HG03039 (cell line): ENCODE data around the gene HDAC4.

ENCODE experiments used
- ATAC-seq: cut with Tn5 transposase; IDR thresholded peaks from one replicate; pipeline ENCODE4 v1.9.1; 2021; ENCODE audit warnings: mild to moderate bottlenecking, moderate library complexity; ENCODE audit not compliant: unreplicated experiment

Gene HDAC4

DNA sequence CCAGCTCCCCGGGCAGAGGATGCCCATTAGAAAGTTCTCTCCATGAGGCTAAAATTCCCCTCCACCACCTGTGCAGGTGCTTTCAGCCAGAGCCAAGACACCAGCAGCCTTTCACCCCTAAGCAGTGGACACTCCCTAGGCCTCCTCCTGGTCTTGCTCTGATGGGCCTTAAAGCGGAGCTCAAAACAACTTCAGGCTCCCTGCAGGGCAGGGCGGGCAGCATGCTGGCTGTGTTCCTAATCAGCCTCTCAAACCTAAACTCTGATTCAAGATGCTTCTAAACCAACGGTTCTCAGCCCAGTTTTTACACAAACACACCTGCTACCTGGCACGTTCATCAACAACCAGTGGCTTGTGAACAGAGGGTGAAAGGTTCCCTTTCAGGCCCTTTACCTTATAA is 298.6 kb downstream of the HDAC4 start:
- no peak for ATAC-seq

DNA sequence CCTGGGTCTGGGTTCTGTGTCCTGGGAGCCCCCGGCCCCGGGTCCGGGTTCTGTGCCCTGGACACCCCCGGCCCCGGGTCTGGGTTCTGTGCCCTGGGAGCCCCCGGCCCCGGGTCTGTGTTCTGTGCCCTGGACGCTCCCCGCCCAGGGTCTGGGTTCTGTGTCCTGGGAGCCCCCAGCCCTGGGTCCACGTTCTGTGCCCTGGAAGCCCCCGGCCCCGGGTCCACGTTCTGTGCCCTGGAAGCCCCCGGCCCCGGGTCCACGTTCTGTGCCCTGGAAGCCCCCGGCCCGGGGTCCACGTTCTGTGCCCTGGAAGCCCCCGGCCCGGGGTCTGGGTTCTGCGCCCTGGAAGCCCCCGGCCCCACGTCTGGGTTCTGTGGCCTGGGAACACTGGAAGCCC is 299.0 kb downstream of the HDAC4 start:
- no peak for ATAC-seq

DNA sequence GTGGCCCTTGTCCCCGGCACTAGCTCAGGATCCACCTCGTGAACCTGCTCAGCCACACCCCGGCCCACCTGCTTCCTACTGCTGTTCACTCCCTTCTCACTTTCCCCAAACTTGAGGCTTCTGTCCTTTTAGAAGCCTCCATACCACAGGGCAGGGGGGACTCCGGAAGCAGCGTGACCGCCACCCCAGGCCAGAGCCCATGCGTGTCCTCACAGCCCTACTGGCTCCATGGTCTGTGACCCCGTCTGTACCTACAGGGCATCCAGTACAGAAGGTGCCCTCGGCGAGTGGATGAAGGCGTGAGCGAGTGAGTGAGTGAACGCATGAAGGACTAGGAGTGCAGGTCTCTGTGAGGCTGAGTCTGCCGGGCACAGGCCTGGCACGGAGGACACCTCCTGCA is 299.7 kb downstream of the HDAC4 start:
- ATAC-seq = no peak

DNA sequence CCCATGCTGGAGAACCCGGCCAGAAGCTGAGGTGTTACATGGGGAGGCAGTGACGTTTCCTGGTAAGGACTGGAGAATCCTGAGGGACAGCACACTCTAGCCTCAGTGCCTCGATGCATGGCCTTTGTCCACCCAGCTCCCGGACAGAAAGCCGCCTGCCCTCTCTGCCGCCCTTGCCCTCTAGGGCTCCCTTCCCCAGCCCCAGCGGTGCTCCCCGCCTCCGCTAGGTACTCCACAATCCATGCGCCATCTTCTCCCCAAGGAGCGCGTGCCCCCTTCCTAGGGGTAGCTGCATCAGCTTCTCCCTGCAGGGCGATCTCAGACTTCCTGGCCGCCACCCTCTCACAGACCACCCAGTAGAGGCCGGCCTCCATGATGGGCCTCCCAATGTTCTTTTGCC is 301.3 kb downstream of the HDAC4 start:
- no peak for ATAC-seq

DNA sequence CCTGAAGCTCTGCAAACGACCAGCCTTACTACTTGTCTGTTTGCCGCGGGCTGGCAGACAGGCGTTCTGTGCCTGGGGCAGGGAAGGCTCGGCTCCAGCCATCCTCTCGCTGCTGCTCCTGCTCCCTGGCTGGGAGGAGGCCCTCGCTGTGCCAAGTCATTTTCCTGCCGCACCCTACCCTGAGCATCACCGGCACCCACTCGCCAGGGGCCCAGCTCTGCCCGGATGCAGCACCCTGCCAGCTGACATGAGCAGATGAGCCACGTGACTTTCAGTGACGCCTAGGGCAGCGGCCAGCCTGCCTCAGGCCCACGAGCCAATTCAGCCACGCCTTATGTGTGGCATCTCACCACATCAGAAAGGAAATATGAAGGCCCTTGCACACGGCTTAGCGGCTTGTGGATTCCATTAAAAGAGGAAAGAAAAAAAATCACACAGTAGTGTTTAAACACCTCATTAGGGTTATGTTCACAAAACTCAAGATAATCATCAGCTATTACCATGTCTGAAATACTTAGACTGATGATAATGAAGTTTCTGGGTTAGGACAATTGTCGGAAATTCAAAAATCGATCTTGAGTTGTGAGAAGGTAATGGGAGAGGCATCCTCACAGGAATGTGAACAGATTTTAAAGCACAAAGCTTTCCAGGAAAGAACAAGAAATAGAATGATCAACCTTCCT is 302.4 kb downstream of the HDAC4 start:
- no peak for ATAC-seq

DNA sequence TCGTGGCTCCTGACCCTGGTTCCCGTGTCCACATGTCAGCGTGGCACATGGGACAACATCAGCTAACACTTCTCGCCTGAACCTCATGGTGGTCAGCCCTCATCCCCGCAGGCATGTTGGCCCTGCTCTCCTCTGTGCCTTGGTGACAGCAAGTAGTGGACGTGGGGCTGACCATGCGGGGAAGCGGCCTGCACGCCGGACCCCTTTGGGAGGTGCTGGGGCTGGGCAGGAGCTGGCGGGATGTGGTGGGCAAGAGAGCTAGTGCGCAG is 303.5 kb downstream of the HDAC4 start:
- no peak for ATAC-seq

DNA sequence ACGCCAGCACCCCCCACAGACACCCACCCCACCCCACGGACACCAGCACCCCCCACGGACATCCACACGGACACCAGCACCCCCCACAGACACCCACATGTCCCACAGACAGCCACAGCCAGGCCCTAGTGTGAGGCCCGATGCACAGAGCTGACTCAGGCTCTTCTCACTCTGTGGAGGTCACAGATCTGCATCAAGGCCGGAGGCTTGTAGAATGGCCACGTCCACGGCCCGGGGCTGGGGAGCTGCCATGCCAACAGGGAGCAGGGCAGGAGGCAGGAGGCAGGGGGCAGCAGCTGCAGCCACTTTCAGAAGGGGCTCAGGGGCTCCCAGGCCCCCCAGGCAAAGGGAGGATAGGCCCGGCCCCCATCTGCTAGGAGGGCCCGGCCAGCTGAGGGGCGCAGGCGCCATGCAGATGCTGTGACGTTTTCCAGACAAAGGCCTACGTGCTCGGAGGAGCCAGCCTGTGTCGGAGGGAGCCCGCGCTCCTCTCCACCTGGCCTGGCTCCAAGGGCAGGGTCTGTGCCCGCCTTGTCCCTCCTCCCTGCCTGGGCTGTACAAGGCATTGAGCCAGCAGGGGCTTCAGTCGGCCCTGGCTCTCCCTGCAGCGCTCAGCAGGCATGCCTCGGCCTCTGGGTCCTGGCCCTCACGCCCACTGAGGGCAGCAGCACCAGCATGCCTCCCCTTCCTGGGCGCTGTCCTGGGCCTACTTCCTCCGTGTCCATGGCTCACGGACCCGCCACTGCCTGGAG is 304.0 kb downstream of the HDAC4 start:
- no peak for ATAC-seq

DNA sequence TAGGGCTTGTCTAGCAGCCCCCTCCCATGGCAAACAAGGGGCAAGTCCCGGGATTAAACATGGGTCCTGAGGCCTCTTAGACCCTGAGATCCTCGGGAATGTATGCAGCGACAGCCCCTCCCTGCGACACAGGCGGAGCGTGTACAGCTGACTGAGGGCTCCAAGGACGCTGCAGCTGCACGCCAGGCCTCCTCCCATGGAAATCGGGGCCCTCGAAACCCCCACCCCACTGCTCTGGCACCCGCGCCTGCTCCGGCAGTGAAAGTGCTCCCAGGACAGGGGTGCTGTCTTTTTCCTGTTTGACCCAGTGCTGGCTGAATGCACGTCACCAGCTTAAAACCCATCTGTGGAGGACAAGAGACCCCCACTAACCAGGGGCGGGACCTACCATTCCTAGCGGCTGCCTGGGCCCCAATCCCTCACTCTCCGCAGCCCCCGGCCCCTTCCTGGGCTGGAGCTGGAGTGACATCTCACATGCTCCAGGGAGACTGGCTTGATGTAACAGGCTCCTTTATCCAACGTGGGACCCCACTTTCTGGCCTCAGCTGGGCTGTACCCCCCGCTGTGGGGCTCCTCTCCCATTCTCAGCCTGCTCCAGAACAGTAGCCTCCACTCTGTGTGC is 305.2 kb downstream of the HDAC4 start:
- no peak for ATAC-seq

DNA sequence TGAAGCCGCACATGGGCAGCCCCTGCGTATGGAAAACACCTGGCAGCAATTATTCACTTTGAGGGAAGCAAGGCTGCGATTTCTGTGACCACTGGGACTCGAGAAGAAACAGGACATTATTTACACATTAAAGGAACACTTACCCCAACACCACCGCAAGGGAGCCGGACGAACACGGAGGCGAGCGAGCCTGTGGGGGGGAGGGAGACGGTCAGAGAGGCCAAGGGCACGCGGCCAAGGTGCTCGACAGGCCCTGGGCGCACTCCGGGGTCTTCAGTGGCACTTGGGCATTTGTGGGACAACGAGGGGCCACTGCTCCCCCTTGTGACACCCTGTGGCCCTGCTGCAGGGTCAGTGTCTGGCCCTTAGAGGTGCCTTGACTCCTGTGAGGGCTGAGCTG is 306.0 kb downstream of the HDAC4 start:
- ATAC-seq = no peak

DNA sequence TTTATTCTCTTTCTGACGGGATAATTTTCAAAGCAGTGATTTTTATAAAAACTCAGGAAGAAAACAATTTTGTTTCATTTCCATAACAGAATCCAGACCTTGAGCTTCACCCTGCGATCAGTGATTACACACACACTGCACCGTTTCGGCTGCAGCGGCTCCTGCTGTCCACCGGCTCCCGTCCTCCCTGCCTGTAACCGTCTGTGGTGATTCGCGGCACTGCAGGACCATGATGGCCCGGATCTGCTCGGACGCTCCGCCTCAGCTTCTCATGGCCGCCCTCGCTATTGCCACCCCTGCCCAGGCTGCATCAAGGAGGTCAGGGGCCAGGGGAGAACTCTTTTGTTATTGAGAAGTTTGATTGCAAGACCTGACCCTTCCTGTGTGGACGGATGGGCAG is 306.9 kb downstream of the HDAC4 start:
- no peak for ATAC-seq

DNA sequence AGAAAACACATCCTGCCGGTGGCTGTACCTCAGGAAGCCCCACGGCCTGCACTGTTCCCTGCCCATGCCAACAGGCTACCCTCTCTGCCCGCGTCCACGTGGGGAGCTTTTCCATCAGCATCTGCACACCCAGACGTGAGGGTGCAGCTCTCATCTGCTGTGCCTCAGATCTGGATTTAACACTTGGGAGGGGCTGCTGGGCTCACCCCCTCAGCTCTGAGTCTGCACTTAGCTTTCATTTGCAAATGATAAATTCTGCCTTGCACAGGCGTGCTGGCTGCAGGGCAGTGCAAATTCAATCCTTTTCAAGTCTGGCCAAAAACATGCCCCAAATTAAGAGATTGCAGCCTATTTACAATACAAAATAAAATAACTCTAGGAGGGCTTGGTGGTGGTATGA is 307.3 kb downstream of the HDAC4 start:
- no peak for ATAC-seq

DNA sequence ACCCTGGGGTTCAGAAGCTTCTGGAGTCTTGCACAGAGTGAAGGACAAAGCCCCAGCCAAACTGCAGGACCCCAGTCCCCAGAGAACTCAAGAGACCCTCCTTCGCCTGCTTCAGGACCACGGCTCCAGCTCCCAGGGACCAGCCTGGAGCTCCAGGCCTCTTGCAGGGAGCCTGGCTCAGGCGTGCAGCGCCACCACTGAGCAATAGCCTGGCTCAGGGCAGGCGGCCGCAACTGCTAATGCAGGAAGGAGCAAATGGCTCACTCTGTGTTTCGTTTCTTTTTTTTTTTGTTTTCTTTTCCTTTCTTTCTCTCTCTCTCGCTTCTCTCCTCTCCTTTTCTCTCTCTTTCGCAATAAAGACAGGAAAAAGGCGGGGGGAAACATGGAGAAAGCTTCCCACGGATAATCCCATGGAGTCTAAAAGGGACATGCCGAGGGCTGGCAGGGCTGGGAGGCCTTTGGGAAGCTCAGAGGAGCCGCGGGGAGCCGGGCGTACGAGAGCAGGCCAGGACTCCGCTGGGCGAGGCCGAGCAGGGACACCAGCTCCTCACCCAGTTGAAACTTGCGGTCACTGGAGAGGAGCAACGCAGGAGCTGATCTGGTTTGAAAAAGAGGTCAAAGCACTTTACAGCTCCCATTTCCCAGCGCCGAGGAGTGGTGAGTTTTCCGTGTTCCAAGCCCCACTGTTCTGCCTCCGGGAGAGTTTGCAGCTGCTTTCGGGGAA is 308.1 kb downstream of the HDAC4 start:
- no peak for ATAC-seq

DNA sequence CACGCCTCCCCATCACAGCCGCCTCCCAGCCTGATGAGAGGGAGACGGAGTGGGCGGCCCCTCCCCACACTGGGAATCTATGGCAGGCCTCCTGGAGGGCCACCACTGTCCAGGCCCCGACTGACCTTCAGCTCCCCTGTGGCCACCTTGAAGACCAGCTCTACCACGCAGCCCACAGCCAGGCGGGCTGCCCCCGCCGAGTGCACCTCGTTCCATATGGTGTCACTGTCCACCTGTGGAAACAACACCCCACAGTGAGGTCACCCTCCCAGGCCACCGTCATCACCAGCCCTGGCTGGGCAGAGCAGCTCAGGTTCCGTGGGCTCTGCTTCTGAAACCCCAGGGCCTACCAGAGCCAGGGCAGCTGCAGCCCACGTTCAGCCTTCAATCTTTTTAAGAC is 310.9 kb downstream of the HDAC4 start:
- no peak for ATAC-seq

DNA sequence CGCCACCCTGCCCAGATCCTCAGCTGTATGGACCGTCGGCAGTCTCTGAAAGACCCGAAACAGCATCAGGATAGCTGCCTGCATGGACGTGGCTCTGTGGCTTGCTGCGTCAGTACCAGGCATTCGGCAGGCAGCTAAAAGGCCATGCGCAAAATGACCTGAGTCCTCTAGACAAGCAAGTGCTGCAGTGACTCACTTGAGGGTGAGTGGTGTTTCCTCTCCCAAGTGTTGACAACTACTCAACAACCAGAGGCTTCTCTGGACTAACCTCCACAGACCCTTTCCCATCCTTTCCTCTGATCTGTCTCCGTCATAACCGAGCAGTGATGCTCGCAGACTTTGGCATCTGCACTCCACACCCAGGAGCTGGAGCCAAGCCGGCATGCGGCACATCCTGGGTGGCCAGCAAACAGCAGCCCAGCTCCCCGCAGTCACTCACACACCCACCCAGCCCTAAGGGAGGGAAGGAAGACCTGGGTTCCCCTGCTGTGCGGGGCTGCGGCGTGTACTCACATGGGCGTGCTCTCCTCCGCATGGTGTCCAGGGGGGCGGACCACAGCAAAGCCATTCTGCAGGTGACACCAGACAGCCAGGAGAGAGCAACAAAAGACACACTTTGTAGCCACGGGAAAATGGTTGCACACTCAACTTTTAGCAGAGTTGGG is 313.6 kb downstream of the HDAC4 start:
- no peak for ATAC-seq

DNA sequence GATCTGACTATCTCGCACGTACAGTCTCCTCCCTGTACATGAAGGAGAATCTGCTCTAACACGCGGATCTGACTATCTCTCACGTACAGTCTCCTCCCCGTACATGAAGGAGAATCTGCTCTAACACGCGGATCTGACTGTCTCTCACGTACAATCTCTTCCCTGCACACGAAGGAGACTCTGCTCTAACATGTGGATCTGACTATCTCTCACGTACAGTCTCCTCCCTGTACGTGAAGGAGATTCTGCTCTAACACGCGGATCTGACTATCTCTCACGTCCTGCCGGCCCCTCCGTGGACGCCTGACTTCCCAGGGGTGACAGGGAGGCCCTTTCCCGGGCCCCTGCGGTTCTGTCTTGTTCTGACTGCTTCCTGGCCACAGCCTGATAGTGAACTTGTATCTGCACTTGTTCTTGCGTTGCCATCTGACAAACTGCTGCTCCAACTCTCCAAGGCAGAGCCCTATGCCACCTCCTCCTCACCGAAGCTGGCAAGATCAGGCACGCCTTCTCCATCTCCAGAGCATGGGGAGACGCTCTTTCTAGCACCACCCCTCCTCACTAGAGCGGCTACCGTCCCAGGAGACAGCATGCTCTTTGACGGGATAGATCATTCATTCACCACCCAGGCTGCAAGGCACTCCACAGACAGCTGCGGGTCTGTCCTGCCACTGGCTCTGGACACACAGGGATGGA is 314.3 kb downstream of the HDAC4 start:
- ATAC-seq = no peak

DNA sequence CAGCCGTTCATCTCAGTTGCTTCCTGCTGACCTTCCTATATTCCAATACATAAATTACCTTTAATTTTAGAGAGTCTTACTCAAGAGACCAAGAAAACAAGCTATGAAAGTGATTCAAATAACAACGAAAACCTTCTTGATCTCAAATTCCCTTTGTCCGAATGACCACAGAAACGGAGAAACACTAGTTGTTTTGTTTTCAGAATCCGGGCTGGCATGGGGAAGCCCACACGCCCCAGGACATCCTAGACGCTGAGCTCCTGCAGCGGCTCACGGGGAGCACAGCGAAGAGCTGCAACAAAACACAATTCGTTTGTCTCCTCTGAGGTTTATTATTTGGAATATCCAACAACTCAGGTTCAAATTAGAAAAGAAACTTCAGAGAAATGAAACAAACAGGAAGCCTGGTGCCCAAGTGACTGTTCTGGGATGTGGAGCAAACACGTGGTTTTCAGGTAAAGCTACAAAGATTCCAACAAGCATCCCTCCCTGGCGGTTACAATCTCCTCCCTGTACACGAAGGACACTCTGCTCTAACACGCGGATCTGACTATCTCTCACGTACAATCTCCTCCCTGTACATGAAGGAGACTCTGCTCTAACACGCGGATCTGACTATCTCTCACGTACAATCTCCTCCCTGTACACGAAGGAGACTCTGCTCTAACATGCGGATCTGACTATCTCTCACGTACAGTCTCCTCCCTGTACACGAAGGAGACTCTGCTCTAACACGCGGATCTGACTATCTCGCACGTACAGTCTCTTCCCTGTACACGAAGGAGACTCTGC is 315.4 kb downstream of the HDAC4 start:
- no peak for ATAC-seq

DNA sequence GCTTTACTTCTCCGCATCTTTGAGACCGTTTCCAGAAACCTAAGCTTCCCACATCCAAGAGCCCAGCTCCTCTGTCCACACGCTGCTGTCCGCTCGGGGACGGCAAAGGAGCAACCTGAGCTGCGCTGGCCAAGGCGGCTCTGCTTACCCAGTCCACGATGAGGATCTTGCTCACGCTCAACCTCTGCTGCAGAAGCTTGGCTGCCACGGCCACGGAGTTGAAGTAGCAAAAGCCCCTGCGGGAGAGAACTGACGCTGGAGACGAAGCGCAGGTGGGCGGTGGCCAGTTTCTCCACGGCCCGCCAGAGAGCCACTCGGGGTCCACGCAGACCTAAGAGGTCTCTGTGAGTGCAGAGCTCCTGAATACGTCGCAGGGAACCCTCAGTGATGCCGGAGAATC is 316.8 kb downstream of the HDAC4 start:
- no peak for ATAC-seq

DNA sequence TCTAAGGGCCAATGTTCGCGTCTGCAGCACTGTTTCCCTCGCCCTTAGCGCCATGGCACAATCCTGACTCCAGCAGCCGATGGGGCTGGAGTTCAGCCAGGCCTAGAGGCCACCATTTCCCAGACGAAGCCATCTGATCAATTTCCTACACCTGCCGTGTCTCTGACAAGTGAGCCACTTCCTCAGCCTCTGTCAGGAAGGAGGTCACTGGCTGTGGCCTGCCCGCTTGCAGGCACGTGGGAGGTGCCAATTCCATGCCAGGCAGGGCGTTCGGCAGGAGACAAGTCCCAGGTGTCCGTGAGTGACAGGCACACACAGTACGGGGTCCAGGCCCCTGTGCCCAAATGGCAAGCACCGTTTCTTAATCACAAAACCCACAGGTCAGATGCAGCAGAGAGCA is 318.4 kb downstream of the HDAC4 start:
- no peak for ATAC-seq

DNA sequence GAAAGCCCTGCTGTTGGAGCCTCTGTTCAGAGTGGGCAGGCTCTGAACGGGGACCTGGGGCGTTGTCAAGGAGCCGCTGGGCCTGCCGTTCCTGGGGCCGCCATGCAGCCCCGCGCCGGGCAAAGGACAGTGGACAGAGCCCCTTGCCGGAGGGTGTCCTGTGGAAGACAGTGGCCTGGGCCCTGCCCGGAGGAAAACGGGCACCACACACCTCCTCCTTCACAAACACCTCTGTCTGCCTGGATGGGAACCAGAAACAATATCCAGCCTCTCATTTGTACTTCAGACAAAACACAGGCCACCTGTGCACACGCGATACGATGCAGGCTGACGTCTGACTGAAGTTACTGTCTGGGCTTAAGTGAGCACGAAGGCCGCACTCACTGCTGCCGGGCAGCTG is 319.2 kb downstream of the HDAC4 start:
- ATAC-seq = no peak

DNA sequence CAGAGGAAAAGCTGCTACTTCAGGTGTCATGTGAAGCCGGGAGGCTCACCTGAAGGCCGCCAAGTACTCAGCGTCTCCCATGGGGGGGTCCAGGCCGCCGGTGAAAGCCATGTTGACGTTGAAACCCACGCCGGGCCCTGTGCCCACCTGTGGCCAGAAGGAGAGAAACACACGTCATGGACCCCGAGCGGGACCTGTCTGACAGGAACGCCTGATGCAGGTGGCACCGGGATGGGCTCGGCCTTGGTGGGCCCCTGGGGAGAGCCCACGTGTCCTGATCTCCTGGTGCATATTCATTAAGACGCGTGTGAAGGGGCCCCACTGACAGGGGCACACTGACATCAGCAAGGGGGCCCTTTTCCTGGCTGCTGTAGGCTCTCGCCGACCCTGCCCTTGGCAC is 319.8 kb downstream of the HDAC4 start:
- no peak for ATAC-seq
